Vagina (tissue), 2 donors: Measurements from ENCODE around the gene RGS6.

Experiments
- POLR2AphosphoS5 ChIP-seq, 2 donors: sonication (generic); formaldehyde crosslinking; IDR thresholded peaks; one replicate each; pipeline ENCODE4 v1.9.0; 2017; ENCODE audit warnings: antibody characterized with exemption in 2 of 2, mild to moderate bottlenecking in 2 of 2, low read depth in 1 of 2; ENCODE audit not compliant: insufficient read depth in 1 of 2
- TF ChIP-seq, protein P1 (sequence below), 3 experiments: fragments of 450-650 bp in 2 of 3; fragments of 200-600 bp in 1 of 3; sonication (generic) in 1 of 3; IDR thresholded peaks; one replicate each; pipeline ENCODE4 v1.5.1; 2017 to 2019; ENCODE audit warnings: antibody characterized with exemption in 3 of 3, mild to moderate bottlenecking in 2 of 3, moderate library complexity in 2 of 3

DNA sequence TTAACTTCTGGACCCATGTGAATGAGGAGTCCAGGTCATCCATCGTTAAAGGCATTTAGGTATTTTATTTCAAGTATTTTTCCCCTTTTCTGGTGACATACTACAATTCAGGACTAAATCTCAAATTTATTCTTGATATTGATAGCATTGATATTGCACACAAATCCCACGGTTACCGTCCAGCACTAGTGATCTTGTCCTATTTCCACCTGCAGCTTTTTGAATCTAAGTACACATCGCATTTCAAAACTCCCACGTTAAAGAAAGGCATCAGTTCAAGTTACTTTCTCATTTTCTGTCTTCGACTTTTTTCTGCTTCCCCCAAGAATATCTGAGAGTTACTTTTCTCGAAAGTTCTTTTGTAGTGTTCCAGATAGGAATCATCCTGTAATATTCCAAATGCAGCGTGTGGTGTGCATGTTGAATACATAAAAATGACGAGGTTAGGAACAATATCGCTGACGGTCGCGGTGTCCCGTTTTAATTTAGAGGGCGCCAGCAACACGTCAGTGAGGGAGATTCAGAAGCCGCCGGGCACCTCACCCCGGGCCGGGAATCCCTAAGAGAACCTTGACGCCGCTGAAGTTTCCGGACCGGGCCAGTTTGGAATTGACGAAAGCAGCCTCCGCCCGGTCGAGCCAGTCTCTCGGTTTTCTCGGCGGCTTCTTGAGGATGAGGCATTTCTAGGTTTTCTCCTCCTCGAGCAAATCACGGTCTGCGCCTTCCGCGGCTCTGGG is 569 bp upstream of the RGS6 start:
- TF ChIP-seq, protein P1, sequence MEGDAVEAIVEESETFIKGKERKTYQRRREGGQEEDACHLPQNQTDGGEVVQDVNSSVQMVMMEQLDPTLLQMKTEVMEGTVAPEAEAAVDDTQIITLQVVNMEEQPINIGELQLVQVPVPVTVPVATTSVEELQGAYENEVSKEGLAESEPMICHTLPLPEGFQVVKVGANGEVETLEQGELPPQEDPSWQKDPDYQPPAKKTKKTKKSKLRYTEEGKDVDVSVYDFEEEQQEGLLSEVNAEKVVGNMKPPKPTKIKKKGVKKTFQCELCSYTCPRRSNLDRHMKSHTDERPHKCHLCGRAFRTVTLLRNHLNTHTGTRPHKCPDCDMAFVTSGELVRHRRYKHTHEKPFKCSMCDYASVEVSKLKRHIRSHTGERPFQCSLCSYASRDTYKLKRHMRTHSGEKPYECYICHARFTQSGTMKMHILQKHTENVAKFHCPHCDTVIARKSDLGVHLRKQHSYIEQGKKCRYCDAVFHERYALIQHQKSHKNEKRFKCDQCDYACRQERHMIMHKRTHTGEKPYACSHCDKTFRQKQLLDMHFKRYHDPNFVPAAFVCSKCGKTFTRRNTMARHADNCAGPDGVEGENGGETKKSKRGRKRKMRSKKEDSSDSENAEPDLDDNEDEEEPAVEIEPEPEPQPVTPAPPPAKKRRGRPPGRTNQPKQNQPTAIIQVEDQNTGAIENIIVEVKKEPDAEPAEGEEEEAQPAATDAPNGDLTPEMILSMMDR (IDR thresholded peaks at IDR 0.05): no peak
- no peak for TF ChIP-seq POLR2AphosphoS5 (IDR thresholded peaks at IDR 0.05; ENCODE audit: insufficient read depth in 1 of 2, low read depth in 1 of 2)
